ENCODE results near the gene LCP2. TPM values are rescaled to one million over a fixed set of nuclear protein-coding genes. Genes with fewer than 3 reads are reported as not detected.

Gene LCP2
- total RNA-seq, 1 experiment from 2014 or later, result 0.36 TPM

GRCh38 chr5:170278611-170279458, 18.7 kb downstream of the LCP2 start:
- ATAC-seq (peak; percentile 20; the same call in 1 of the 2 replicates), DNase-seq (ENCODE audit: low read depth, low spot score) (no peak)
- Histone ChIP-seq H3K4me1 (ENCODE audit: control insufficient read depth, insufficient read depth, low read length) (no peaks in the 10 kb centered on the region), H3K4me3 (ENCODE audit: low read depth in 2 of 2, low read length in 2 of 2) (no peak overlapping the region), H3K27ac (ENCODE audit: low read length) (no peak overlapping the region), H3K9me3 (ENCODE audit: control insufficient read depth, insufficient read depth, low read depth, low read length) (no peaks in the 10 kb centered on the region), H3K36me3 (ENCODE audit: control insufficient read depth, insufficient read depth, low read length) (no peaks in the 10 kb centered on the region), H3K27me3 (ENCODE audit: control insufficient read depth, insufficient read depth, low read length) (no peaks in the 10 kb centered on the region; the same call in 1 of the 2 replicates)
- intact Hi-C loops (cut with micrococcal nuclease; ENCODE audit: unreplicated experiment) (no loop called here), in situ Hi-C loops (cut with HindIII; ENCODE audit: low pct_unique_long_range_greater_than_20kb, low sequenced_read_pairs) (no loop called here)
- POLR2A ChIA-PET, result interaction anchor here (0.6 kb wide), 1 partner anchor 111 kb away, joined by 17 read pairs; the partner anchor contains the start of gene KCNMB1
- CTCF ChIA-PET, result no interaction called here
- TF ChIP-seq REST (IDR thresholded peaks at IDR 0.05; ENCODE audit: insufficient read depth in 1 of 2, low read depth in 2 of 2, low read length in 1 of 2) (no peak), POLR2AphosphoS5 (IDR thresholded peaks at IDR 0.05; ENCODE audit: low read depth, low read length) (no peak), CTCF (IDR thresholded peaks at IDR 0.05) (no peak), TCF7L2 (IDR thresholded peaks at IDR 0.05; ENCODE audit: low read depth, low read length) (no peak), SIN3A (IDR thresholded peaks at IDR 0.05; ENCODE audit: borderline replicate concordance, insufficient read depth, low read depth, low read length) (no peak)
- BruUV-seq (replicated peaks), result no TSS peak

DNA sequence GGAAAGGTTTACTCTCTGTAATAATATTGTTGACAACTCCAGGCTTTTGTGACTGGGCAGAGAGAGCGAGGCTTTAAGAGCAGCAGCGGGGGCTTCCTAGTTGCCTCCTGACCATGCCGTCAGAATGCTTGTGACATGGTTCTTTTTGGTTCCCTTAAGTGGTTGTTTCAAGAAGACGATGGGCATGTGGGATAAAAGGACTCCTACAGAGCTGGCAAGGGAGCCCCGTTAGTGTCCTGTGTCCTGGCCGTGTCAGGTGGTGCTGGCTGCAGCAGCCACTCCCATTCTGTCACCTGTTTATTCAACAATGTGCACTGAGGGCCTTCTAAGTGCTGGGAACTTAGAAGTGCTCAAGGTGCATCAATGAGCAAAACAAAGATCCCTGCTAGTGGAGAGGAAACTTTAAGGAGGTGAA, 19.7 kb downstream of the LCP2 start:
- Histone ChIP-seq H3K4me1 (ENCODE audit: control insufficient read depth, insufficient read depth, low read length) (no peaks in the 10 kb centered on the region), H3K4me3 (ENCODE audit: low read depth in 2 of 2, low read length in 2 of 2) (no peak overlapping the region), H3K36me3 (ENCODE audit: control insufficient read depth, insufficient read depth, low read length) (no peaks in the 10 kb centered on the region), H3K27me3 (ENCODE audit: control insufficient read depth, insufficient read depth, low read length) (no peaks in the 10 kb centered on the region; the same call in 1 of the 2 replicates), H3K9me3 (ENCODE audit: control insufficient read depth, insufficient read depth, low read depth, low read length) (no peaks in the 10 kb centered on the region), H3K27ac (ENCODE audit: low read length) (no peak overlapping the region)
- DNase-seq (ENCODE audit: low read depth, low spot score), result no peak
- POLR2A ChIA-PET, result no interaction called here
- in situ Hi-C loops (cut with HindIII; ENCODE audit: low pct_unique_long_range_greater_than_20kb, low sequenced_read_pairs), result no loop called here
- BruUV-seq (replicated peaks), result no TSS peak
- CTCF ChIA-PET, result no interaction called here
- intact Hi-C loops (cut with micrococcal nuclease; ENCODE audit: unreplicated experiment), result no loop called here
- no peak for ATAC-seq
- no peak for TF ChIP-seq CTCF (IDR thresholded peaks at IDR 0.05)
- no peak for TF ChIP-seq POLR2AphosphoS5 (IDR thresholded peaks at IDR 0.05; ENCODE audit: low read depth, low read length)
- no peak for TF ChIP-seq REST (IDR thresholded peaks at IDR 0.05; ENCODE audit: insufficient read depth in 1 of 2, low read depth in 2 of 2, low read length in 1 of 2)
- no peak for TF ChIP-seq SIN3A (IDR thresholded peaks at IDR 0.05; ENCODE audit: borderline replicate concordance, insufficient read depth, low read depth, low read length)
- TF ChIP-seq TCF7L2 (IDR thresholded peaks at IDR 0.05; ENCODE audit: low read depth, low read length), result no peak

All from Panc1 (cell line).